ENCODE measurements around the gene PSME3.
"Not testable (repeated sequence)": the region's sequence is repeated elsewhere in the genome, so short reads cannot be mapped to it uniquely, and the experiment has no call there.

Gene PSME3

GRCh38 chr17:42851371-42852240 is 18.4 kb downstream of the PSME3 start:
- DNase-seq: not testable (repeated sequence)

DNA sequence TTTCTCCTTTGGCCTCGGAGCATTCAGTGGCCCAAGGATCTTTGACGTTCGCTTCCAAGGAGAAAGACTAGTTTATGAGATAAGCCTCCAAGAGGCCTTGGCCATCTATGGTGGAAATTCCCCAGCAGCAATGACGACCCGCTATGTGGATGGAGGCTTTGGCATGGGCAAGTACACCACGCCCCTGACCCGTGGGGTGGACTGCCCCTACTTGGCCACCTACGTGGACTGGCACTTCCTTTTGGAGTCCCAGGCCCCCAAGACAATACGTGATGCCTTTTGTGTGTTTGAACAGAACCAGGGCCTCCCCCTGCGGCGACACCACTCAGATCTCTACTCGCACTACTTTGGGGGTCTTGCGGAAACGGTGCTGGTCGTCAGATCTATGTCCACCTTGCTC is 19.2 kb downstream of the PSME3 start:
- no peak for DNase-seq

GRCh38 chr17:42853004-42853403 is 19.8 kb downstream of the PSME3 start:
- no peak for DNase-seq

- no peak for DNase-seq
Measured at GRCh38 chr17:42853597-42853967, 20.4 kb downstream of the PSME3 start.

DNA sequence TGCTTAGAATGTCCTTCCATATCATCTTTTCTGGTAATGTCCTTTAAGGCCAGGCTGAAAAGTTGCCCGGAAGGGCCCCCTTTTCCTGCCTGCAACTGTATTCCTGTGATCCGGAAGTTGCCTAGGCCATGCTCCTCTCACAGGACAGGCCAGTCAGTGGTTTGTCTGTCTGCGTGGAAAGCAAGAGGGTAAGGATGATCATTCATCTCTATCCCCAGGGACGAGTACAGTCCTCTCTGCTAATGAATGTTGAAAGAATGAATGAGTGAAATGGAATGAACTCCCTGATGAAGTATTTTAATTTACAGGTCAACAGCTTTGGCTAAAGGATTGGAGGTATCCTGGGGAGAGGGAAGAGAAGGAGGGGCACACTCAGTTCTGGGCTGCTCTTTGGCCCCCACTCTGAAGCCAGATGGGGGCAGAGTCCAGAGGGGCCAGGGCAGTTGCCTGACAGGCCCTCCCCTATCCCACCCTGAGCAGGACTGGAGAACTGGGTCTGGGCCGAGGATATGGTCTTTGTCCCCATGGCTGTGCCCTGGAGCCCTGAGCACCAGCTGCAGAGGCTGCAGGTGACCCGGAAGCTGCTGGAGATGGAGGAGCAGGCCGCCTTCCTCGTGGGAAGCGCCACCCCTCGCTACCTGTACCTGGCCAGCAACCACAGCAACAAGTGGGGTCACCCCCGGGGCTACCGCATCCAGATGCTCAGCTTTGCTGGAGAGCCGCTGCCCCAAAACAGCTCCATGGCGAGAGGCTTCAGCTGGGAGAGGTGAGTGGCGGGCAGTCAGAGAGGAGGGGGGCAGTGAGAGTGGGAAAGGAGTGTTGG is 21.0 kb downstream of the PSME3 start:
- DNase-seq: no peak

- DNase-seq: peak in 1 of 2 donors; percentile 6
Measured at GRCh38 chr17:42855048-42855596, 21.9 kb downstream of the PSME3 start.

DNA sequence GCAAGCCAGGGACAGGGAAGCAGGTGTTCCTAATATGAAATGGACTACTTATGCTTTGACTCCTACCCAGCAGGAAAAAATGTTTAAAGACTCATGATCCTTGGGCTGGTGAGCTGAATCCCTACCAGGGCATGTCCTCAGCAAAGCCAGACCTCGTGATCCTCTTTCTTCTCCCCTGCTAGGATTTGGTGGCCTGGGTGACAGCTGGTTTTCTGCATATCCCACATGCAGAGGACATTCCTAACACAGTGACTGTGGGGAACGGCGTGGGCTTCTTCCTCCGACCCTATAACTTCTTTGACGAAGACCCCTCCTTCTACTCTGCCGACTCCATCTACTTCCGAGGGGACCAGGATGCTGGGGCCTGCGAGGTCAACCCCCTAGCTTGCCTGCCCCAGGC is 22.9 kb downstream of the PSME3 start:
- not testable (repeated sequence) for DNase-seq

GRCh38 chr17:42856516-42856915 is 23.3 kb downstream of the PSME3 start:
- not testable (repeated sequence) for DNase-seq

DNA sequence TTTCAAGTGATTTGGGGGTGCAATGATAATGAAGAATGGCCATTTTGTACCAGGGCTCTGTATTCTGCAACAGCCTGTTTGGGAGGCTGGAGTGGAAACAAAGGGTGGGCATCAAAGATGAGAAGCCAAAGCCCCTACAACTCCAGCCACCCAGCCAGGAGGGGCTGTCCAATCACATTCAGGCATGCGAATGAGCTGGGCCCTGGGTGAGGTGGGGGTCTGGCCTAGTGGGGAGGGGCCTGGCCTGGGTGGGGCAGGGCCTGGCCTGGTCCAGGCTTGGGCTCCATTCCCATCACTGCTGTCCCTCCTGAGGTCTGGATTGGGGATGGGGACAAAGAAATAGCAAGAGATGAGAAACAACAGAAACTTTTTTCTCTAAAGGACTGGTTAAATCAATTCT is 24.2 kb downstream of the PSME3 start:
- DNase-seq: no peak

GRCh38 chr17:42865638-42866094 is 32.5 kb downstream of the PSME3 start:
- no peak for DNase-seq

GRCh38 chr17:42866216-42866615 is 33.0 kb downstream of the PSME3 start:
- no peak for DNase-seq

DNA sequence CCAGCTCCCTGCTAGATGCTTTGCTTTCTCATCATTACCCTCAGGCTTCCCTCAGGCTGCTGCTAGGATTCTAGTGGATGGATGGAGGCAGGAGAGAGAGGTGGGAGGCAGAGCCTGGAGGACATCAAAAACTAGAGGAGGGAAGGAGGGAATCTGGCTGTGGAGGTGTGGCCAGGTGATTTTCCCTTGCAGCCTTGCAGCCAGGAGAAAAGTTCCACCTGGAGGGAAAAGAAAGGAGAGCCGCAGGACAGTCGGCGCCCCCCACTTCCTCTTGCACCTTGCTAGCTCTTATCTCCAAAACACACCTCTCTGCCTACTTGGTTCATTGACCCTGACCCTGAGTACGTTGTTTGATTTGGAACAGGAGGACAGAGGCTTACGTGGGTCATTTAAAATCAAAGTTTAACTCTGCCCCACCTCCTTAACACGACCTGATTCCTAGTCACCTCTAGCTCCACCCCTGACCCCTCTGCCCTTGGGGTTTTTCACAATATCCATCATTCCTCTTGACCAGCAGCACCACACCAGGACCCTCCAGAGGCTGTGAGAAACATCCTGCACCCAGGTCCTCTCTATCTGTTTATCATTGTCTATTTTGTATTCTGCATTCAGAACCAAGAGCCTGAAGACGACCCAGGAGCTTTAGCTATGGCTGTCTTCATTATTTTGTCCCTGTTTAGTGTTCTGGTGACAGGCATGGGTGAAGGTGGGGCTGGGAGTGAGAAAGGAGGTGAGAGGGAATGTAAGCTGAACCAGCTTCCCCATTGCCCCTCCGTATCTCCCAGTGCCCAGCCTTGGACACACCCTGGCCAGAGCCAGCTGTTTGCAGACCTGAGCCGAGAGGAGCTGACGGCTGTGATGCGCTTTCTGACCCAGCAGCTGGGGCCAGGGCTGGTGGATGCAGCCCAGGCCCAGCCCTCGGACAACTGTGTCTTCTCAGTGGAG is 33.7 kb downstream of the PSME3 start:
- DNase-seq: no peak

- not testable (repeated sequence) for DNase-seq
Measured at GRCh38 chr17:42867694-42868261, 34.6 kb downstream of the PSME3 start.

GRCh38 chr17:42868338-42868737 is 35.1 kb downstream of the PSME3 start:
- no peak for DNase-seq

GRCh38 chr17:42871647-42872046 is 38.5 kb downstream of the PSME3 start:
- DNase-seq: no peak

- DNase-seq: no peak
Measured at GRCh38 chr17:42872251-42872965, 39.2 kb downstream of the PSME3 start.

GRCh38 chr17:42873315-42873714 is 40.1 kb downstream of the PSME3 start:
- no peak for DNase-seq

- DNase-seq: not testable (repeated sequence)
Measured at GRCh38 chr17:42873932-42874695, 40.9 kb downstream of the PSME3 start.

- DNase-seq: no peak
Measured at GRCh38 chr17:42877037-42877436, 43.8 kb downstream of the PSME3 start.

- no peak for DNase-seq
Measured at GRCh38 chr17:42878123-42878880, 45.1 kb downstream of the PSME3 start.
